C4-2B (cell line): Measurements from ENCODE around the gene GPR107.

Source experiments
- ZFX ChIP-seq: fragments of 450-650 bp; IDR thresholded peaks from 2 replicates; pipeline ENCODE4 v1.6.1; 2017
- TF ChIP-seq, protein P1 (sequence below): fragments of 450-650 bp; conservative IDR thresholded peaks from 2 replicates; pipeline ENCODE4 v1.5.1; 2017; ENCODE audit warnings: mild to moderate bottlenecking

DNA sequence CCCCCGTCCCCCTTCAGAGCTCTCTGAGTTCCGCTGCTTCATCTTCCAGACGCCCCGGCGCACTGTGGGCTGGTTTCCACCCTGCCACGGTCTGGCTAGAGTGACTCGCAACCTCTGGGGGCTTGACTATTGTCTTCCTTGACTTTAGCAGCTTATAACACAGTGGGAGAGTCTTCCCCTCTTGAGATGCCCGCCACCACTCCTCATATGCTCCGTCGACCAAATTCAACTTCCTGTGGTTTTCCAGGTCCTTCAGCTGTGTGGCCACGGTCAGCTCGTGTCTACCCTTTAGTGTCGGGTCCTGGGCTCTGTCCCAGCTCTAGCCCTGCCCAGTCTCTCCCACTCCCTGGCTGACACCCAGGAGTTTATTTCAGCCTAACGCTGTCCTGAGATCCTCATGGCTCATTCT lies 90.3 kb downstream of the GPR107 start:
- TF ChIP-seq, protein P1, sequence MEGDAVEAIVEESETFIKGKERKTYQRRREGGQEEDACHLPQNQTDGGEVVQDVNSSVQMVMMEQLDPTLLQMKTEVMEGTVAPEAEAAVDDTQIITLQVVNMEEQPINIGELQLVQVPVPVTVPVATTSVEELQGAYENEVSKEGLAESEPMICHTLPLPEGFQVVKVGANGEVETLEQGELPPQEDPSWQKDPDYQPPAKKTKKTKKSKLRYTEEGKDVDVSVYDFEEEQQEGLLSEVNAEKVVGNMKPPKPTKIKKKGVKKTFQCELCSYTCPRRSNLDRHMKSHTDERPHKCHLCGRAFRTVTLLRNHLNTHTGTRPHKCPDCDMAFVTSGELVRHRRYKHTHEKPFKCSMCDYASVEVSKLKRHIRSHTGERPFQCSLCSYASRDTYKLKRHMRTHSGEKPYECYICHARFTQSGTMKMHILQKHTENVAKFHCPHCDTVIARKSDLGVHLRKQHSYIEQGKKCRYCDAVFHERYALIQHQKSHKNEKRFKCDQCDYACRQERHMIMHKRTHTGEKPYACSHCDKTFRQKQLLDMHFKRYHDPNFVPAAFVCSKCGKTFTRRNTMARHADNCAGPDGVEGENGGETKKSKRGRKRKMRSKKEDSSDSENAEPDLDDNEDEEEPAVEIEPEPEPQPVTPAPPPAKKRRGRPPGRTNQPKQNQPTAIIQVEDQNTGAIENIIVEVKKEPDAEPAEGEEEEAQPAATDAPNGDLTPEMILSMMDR, result no peak
- TF ChIP-seq ZFX, result no peak
